GM18498 (cell line): ENCODE measurements around the gene RAB3D.
"Not testable (repeated sequence)": the region's sequence is repeated elsewhere in the genome, so short reads cannot be mapped to it uniquely, and the experiment has no call there.

Experiments
- ATAC-seq: cut with Tn5 transposase; IDR thresholded peaks from one replicate; pipeline ENCODE4 v1.9.1; 2021; ENCODE audit warnings: mild to moderate bottlenecking, moderate library complexity; ENCODE audit not compliant: unreplicated experiment

The RAB3D gene

GRCh38 chr19:11339254-11340098, at the start of gene RAB3D:
RAB3D (minus strand) TSS chr19:11339657; CDS start chr19:11337399, 2,258 bp downstream.
- ATAC-seq: no peak

DNA sequence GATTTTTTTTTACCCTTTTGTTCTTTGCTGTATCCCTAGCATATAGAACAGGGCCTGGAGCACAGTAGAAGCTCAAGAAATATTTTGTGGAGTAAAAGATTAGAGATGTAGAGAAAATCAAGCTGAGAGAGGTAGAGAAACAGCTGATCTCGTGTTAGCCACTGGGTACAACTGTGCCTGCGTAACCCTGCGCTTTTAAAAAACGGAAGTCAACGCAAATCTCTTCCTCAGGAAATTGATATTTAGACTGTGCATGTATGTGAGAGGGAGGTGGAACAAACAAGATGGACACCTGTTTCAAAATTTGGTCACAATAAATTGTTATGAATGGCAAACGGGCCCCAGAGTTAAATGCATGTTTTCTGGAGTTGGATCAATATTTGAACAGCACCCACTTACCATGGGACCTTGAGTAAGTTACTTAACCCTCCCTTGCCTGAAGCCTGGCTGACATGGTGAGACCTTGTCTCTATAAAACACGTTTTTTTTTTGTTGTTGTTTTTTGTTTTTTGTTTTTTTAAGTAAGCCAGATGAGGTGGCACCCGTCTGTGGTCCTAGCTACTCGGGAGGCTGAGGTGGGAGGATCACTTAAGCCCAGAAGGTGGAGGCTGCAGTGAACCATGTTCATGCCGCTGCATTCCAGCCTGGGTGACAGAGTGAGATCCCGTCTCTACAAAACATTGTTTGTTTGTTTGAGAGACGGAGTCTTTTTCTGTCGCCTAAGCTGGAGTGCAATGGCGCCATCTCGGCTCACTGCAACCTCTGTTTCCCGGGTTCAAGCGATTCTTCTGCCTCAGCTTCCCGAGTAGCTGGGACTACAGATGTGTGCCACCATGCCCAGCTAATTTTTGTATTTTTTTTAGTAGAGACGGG, 47.9 kb upstream of the RAB3D start:
- no peak for ATAC-seq

GRCh38 chr19:11384778-11385129, 45.3 kb upstream of the RAB3D start:
- ATAC-seq: no peak

GRCh38 chr19:11383706-11384048, 44.2 kb upstream of the RAB3D start:
- no peak for ATAC-seq

DNA sequence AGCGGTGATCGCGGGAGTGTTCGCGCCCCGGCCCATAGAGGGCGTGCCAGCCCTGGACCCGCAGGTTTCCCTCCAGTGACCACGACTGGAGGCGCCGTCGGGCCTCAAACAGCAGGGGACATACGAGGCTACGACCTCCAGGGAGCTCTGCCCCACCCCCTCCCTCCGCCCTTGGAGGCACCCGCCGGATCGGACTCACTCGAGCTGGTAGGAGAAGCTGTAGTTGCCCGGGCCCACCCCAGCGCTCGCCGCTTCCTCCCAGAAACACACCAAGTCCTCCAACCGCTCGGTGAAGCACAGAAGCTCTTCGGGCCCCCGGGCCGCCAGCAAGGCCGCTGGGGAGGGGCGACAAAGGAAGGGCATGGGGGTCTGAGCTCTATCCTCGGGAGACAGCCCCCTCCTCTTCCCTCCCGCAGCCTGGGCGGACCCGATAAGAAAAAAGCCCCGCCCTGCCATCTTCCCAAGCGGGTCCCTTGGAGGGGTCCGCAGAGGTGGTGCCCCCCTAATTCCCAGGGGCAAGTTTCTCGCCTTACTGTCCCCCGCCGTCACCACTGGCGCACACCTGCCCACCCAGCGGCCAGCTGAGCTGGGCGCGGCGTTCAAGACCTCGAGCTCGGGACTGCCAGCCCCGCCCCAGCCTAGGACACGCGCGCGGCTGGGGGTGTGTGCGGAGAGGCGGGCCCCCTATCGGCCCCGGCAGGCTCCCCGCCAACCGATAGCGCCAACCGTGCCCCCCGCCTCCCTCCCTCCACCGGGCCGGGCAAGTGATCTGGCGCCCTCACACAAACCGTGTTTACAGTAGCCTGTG, 43.6 kb upstream of the RAB3D start:
- no peak for ATAC-seq

DNA sequence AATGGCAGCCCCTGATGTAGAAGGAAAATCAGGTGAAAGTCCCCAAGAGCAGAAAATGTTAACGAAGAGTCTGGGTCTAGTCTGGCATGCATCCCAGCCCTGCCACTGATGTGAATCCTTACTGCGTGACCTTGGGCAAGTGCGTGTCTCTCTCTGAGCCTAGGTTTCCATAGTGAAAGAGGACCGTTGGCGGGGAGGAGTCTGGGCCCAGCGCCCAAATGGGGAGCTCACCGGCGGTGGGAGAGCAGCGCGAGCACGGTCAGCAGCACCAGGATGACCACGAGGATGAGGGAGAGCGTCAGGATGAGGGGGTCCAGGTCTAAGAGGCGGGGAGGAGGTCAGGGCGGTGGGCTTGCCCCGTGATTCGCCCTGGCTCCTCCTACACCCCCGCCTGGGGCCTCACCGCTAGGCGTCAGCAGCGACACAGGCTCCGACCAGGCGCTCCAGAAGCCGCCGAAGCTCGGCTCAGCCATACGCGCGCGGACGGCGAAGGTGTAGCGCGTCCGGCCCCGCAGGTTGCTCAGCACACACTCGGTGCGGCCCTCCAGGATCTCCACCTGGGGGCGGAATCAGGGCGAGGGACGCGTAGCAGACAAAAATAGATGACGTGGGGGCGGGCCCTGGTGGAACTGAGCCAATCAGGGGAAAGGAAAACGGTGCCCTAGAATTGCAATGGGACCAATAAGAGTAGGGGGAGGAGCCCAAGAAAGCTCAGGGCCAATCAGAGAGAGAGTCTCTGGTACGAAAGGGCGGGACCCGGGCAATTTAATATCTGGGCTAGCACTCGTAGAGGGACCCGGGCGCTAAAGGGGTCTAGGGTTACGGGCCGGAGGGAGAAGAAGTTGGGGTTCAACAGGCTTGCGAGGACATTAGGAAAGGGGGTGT, 41.4 kb upstream of the RAB3D start:
- peak; percentile 80 for ATAC-seq

- no peak for ATAC-seq
Measured at GRCh38 chr19:11379857-11380350, 40.4 kb upstream of the RAB3D start.

GRCh38 chr19:11379269-11379845, 39.9 kb upstream of the RAB3D start:
- not testable (repeated sequence) for ATAC-seq

- ATAC-seq: no peak
Measured at GRCh38 chr19:11378319-11379189, 39.1 kb upstream of the RAB3D start.

DNA sequence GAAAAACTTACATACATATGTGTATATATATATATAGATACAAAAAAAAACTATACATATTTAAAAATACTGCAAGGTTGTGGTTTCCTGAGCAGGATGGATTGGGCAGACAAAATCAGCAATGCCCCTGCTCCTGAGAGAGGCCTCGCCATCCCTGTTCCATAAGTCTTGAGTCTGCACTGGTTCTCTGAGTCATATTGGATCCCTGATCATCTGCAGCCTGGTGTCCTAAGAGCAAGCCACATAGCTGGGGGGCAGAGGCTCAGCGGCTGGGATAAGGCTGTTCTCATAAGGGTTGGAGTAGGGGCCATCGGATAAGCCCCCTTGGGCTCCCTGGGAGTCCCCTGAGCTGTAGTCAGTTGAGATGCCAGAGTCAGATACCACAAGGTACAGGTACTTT, 38.3 kb upstream of the RAB3D start:
- ATAC-seq: no peak

DNA sequence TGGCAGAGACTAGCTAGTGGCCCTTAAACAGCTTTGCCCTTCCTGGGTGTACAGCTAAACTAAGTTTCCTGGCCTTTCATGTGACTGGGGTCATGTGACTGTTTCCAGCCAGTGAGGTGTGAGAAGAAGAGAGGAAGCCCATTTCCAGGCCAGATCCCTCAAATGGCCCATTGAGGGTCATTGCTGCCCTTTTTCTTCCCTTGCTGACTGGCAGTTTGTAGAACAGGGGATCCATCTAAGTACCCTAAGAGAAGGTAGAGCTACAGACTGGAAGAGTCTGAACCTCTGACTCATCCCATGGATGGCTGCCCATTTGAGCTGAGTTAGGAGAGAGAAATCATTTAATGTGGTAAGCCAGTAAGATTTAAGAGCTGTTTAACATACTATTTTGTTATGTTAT, 37.8 kb upstream of the RAB3D start:
- no peak for ATAC-seq

- peak; percentile 34 for ATAC-seq
Measured at GRCh38 chr19:11375143-11375948, 35.9 kb upstream of the RAB3D start.

DNA sequence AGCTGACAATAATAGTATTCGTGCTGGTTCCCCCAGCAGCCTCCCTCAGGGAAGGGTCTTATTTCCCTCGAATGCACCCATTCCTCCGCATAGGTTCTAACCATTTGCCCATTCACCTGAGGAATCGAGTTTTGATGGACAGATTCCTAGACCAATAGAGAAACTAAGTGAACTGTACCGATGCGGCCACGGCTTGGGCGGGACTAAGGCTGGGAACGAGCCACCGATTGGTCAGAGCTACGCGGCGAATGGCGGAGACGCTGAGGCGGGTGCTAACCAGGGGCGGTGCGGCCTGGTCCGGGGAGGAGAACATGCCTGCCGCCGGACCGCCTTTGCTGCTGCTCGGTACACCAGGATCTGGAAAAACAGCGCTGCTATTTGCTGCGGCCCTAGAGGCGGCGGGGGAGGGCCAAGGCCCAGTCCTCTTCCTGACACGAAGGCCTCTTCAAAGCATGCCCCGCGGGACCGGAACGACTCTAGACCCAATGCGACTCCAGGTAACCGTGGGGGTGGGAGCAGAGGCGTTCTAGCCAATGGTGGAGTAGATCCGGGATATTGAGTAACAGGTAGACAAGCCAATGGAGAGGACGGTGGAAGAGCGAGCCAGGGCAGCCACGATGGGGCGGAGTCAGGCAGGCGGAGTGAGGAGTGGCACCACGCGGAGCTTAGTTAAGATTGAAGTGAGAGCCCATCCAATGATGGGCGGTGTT, 35.1 kb upstream of the RAB3D start, which contains the start of gene SWSAP1:
TSS of gene SWSAP1 (plus strand) at position 234 of the 710 bp plus-strand sequence. CDS start at position 249, 15 bp downstream.
- ATAC-seq: peak; percentile 88

GRCh38 chr19:11373885-11374432, 34.5 kb upstream of the RAB3D start:
- ATAC-seq: no peak

DNA sequence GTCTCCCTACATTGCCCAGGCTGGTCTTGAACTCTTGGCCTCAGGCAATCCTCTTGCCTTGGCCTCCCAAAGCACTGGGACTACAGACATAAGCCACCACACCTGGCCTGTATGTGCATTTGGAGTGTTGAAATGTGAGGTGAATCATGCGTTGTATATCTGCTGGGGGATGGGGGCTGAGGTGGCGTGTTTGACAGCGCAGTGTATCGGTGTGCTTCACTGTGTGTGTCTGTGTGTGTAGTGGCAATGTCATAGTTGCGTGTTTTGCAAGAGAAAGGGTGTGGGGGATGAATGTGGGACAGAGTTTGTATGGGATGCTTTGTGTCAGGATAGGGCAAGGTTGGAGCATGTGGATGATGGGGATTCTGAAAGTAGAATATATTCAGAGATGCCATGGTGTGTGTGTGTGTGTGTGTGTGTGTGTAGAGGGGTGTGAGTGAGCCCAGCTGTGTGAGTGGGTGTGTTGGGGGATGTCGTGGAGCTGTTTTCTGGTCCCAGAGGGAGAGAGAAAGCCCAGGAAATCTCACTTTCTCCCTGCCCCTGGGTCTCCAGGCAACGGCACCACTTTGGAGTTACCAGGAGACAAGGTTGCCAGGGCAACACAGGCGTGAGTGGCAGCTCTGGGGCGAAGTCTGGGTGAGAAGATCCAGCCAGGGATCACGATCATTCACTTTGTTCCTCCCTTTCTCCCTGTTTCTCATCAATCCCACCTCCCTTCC, 33.9 kb upstream of the RAB3D start:
- no peak for ATAC-seq

- no peak for ATAC-seq
Measured at GRCh38 chr19:11370744-11371143, 31.3 kb upstream of the RAB3D start.
